AG09309 (cell line): Measurements from ENCODE around the gene MMP25.

Source experiments
- DNase-seq: peaks from one replicate; pipeline ENCODE4 v3.0.0-alpha.2; 2010; ENCODE audit warnings: low read depth
- H3K4me3 ChIP-seq: 2 replicates; pipeline ENCODE4 v1.5.1; 2011; ENCODE audit warnings: mild to moderate bottlenecking, low read depth, low read length, moderate library complexity; ENCODE audit not compliant: control insufficient read depth
- TF ChIP-seq, protein P1 (sequence below): IDR thresholded peaks from 2 replicates; pipeline ENCODE4 v1.5.1; 2011; ENCODE audit warnings: mild to moderate bottlenecking, low read depth, low read length, inconsistent platforms; ENCODE audit not compliant: insufficient read depth, control insufficient read depth; ENCODE audit errors: missing control alignments

The MMP25 gene

DNA sequence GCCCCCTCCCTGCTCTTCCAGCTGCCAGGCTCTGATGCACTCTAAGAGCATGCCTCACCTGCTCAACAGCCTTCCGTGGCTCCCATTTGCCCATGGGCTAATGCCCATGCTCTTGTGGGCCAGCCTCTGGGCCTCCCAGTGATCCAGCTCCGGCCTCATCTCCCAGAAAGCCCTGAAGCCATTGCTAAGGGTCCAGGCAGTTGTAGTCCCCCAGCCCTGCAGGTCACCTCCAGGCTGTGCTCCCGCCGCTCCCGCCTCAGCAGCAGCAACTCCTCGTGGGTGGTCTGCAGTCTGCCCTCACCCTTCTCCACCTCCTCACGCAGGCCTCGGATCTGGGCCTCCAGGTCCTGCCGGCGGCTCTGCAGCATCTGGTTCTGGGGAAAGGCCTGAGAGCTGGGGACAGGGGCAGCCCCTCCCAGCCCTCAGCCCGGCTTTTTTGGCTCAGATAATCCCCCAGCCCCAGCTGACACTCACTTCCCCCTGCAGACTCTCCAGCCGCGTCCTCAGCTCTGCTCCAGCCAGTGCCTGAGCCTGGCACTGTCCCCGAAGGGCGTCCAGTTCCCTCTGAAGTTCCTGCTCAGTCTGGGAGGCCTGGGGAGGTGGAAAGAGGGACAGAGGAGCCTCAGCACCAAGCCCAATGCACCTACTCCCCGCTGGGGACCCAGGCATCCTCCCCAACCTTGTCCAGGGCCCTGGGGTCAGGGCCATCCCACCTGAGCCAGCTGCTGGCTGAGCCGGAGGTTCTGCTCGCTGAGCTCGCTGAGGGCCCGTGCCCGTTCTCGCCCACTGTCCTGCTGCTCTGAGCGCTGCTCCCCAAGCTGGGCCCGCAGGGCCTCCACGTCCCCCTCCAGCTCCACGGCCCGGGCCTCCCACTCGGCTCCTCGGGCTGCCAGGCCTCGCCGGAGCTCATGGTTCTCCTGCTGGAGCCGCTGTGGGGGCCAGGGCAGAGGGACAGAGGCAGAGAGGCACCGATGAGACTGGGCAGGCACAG, 15.8 kb upstream of the MMP25 start:
- TF ChIP-seq, protein P1, sequence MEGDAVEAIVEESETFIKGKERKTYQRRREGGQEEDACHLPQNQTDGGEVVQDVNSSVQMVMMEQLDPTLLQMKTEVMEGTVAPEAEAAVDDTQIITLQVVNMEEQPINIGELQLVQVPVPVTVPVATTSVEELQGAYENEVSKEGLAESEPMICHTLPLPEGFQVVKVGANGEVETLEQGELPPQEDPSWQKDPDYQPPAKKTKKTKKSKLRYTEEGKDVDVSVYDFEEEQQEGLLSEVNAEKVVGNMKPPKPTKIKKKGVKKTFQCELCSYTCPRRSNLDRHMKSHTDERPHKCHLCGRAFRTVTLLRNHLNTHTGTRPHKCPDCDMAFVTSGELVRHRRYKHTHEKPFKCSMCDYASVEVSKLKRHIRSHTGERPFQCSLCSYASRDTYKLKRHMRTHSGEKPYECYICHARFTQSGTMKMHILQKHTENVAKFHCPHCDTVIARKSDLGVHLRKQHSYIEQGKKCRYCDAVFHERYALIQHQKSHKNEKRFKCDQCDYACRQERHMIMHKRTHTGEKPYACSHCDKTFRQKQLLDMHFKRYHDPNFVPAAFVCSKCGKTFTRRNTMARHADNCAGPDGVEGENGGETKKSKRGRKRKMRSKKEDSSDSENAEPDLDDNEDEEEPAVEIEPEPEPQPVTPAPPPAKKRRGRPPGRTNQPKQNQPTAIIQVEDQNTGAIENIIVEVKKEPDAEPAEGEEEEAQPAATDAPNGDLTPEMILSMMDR: no peak
- H3K4me3 ChIP-seq: no peak overlapping the region
- DNase-seq: no peak

DNA sequence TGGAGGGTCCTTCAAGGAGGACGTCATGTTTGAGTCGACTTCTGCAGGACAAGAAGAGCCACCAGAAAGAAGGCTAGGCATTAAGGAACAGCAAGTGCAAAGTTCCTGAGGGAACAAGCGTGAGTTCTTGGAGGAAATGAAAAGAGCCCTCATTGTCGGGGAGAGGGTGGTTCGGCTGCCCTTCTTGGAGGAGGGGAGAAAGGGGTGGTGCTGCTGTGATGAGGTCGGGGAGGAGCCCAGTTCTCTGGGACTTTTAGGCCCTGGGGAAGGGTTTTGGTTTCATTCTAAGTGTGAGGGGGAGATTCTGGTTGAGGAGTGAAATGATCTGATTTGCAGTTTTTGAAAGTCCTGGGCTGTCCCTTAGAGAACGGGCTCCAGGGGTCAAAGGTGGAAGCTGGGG, 13.7 kb upstream of the MMP25 start:
- no peak for DNase-seq
- no peak overlapping the region for H3K4me3 ChIP-seq
- TF ChIP-seq, protein P1: no peak

DNA sequence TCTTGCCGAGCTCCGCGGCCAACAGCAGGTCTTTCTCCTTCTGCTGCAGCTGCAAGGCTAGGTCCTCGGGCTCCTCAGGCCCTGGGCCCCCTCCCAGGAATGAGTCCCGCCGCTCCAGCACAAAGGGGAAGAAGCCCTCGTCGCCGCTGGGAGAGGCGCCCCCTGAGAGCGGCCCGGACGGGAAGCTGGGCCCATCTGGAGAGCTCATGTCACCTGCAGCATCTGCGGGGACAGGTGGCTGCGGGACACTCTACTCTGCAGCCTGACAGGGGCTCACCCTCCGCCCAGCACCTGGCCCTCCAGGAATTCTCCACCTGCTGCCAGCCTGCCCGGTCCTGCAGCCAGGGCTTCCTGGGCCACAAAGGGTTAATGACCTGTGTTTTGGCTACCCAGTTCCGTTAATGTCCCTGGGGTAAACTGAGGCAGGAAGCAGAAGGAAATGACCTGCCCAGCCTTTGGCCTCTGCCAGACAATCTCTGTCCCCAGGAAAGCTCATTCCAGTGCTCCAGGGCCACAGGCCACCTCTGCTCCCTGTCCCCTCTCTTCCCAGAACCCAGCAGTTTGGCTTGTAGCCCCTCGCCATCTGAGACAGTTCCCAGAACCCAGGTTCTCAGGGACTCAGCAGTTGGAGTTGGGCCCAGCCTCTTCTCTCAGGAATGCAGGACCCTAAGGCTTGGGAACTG, 10.9 kb upstream of the MMP25 start:
- H3K4me3 ChIP-seq: no peak overlapping the region
- TF ChIP-seq, protein P1: no peak

DNA sequence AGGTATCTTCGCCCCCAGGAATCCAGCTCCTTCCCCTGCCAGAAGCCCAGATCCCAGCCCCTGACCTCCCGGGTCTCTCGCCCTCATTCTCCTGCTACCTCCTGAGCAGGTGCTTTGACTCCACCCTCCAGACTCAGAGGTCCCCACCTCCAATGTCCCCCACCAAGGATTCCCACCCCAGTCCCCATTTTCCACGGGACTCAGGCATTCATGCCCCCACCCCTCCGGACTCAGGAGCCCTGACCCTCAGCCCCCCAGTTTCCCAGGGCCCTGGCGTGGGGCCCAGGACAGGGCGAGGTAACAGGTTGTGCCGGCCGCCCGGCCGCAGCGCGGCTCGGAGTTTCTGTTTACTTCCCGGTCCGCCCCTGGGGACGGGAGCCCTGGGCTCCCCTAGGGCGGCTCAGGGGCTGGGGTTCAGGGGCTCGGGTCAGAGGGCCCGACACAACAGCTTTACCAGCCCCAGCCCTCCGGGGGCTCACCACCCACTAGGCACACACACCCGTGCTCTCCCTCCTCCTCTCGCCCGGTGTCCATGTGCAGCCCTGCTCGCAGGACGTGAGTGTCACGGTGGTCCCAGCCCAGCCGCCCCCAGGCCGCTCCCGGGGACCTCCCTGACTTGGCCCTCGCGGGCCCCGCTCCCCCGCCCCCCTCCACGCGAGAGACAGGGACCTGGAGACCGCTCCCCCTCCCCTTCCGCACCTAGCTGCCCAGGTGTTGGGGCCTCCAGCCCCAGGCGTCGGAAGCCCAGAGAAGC, 10.2 kb upstream of the MMP25 start:
- TF ChIP-seq, protein P1: no peak
- H3K4me3 ChIP-seq: no peak overlapping the region

More for the DNA sequence above, 10.9 kb upstream of the MMP25 start:
- DNase-seq: no peak

DNA sequence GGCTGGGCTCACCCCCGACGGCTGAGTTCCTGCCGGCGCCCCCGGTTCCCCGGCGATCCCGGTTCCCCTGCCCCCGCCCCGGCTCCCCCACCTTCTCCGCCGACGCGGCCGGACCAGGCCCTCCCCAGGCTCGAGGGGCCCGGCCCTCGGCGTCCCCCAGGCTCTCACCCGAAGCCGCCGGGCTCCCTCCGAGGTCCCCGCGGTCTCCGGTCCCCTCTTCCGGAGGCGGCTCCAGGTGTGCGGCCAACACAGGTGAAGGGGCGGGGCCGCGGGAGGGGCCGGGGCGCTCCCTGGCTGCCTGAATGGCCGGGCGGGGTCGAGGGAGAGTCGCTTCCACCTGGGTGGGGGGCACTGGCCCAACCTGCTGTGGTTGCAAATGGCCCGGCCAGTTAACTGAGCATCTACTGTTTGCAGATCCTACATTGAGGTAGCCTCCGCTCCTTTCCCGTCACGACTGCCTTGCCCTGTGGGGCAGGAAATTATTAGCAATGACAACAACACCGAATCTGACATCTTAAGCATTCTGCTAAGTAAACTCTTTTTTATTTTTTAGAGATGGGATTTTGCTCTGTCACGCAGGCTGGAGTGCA, 9.5 kb upstream of the MMP25 start, which contains the start of gene BICDL2:
Gene BICDL2, minus strand, starts transcription at position 219 of the 590 bp plus-strand sequence. CDS start 1,448 bp downstream, outside the sequence.
- no peak within 1 kb of the TSS for H3K4me3 ChIP-seq
- no peak for DNase-seq
- TF ChIP-seq, protein P1: no peak

More for the DNA sequence above, 10.2 kb upstream of the MMP25 start:
- no peak for DNase-seq

DNA sequence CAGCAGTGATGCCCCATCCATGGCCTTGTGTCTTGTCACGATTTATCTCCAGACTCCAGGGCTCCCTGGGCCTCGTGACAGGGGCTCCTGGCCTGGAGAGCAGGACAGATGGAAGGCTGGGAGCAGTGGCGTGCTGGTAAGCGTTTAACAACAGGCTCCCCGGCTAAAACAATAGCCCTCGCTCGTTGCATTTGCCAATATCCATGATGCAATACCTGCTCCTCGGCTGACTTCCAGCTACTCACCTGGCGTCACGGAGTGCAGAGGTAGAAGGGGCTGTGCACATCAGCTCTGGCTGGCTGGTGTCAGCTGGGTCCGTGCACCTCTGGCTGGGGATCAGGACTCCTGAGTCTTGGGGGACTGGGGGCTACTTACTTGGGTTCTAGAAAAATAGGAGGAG, 8.1 kb upstream of the MMP25 start:
- DNase-seq: no peak
- TF ChIP-seq, protein P1: no peak
- H3K4me3 ChIP-seq: no peak overlapping the region
